NCI-H1694 (cell line): ENCODE results near the gene ZDHHC19.
"Not testable (repeated sequence)": the region's sequence is repeated elsewhere in the genome, so short reads cannot be mapped to it uniquely, and the experiment has no call there.

Experiments
- DNase-seq: peaks from one replicate; lab custom pipeline; 2025; lab: John Stamatoyannopoulos, UW

ZDHHC19 gene

DNA sequence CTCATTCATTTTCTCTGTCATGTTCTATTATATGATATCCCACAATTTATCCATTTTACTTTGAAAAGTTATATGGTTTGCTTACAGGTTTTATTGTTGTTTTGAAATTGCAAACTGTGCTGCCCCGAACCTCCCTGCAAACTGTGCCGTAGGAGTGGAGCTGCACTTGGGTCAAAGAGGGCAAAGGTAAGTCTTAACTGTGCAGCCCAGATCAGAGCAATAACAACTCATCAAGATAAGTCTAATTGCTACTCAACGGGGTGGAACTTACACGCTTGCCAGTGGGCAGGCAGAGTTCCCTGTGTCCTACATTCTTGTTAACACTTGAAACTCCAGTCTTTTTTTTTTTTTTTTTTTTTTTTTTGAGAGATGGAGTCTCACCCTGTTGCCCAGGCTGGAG, 33.2 kb downstream of the ZDHHC19 start:
- no peak for DNase-seq

GRCh38 chr3:196177567-196177966, 33.6 kb downstream of the ZDHHC19 start:
- no peak for DNase-seq

- no peak for DNase-seq
Measured at GRCh38 chr3:196175722-196176121, 35.5 kb downstream of the ZDHHC19 start.

- no peak for DNase-seq
Measured at GRCh38 chr3:196175116-196175625, 36.0 kb downstream of the ZDHHC19 start.

GRCh38 chr3:196174652-196175051, 36.5 kb downstream of the ZDHHC19 start:
- DNase-seq = no peak

GRCh38 chr3:196170296-196170695, 40.9 kb downstream of the ZDHHC19 start:
- DNase-seq = not testable (repeated sequence)

- no peak for DNase-seq
Measured at GRCh38 chr3:196169836-196170240, 41.4 kb downstream of the ZDHHC19 start.

DNA sequence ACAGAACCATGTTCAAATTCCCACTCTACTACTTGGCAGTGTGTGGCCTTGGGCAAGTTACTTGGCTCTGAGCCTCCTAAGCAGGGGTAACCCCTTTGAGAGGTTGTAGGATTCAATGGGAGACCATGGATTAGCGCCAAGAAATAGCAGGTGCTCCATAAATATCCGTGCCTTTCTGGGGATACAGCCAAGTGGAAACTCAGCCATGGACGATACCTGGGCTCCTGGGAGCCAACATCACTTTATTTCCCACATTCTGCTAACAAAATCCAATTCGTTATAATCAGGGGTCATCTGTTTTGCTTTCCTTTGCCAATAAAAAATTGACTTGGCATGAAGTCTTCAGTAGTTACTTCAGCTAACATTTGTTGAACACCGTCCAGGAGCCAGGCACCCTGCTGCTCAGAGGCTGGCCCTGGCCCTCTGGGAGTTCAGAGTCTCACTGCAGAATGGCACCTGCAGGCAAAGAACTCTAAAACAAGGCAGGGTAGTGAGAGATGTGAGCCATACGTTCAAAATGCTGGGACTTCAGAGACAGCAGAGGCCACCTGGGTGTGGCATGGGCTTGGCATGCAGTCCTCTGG, 42.3 kb downstream of the ZDHHC19 start:
- peak; percentile 49 for DNase-seq

DNA sequence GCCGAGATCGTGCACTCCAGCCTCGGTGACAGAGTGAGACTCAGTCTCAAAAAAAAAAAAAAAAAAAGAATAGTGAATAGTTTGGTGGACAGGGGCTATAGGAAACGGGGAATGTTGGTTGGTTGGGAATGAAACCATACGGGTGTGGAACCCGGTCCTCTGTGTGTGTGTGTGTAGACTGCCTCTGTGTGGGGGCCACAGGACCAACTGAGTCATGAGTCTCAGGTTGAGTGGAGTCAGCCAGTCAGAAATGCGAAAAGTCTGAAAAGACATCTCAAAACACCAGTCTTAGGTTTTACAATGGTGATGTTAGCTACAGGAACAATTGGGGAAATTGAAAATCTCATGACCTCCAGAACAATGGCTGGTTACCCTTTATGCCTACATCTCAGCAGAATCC, 44.5 kb downstream of the ZDHHC19 start:
- DNase-seq = no peak

- no peak for DNase-seq
Measured at GRCh38 chr3:196165850-196166249, 45.4 kb downstream of the ZDHHC19 start.

- not testable (repeated sequence) for DNase-seq
Measured at GRCh38 chr3:196165006-196165575, 46.1 kb downstream of the ZDHHC19 start.

DNA sequence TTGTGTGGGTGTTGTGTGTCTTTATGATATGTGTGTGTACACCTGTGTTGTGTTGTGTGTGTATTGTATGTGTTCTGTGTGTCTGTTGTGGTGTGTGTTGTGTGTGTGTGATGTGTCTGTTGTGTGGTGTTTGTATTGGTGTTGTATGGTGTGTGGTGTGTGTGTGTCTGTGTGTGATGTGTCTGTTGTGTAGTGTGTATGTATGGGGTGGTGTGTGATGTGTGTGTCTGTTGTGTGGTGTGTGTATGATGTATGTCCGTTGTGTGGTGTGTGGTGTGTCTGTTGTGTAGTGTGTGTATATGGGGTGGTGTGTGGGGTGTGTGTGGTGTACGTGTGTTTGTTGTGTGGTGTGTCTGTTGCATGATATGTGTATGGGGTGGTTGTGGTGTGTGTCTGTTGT, 46.6 kb downstream of the ZDHHC19 start:
- no peak for DNase-seq

DNA sequence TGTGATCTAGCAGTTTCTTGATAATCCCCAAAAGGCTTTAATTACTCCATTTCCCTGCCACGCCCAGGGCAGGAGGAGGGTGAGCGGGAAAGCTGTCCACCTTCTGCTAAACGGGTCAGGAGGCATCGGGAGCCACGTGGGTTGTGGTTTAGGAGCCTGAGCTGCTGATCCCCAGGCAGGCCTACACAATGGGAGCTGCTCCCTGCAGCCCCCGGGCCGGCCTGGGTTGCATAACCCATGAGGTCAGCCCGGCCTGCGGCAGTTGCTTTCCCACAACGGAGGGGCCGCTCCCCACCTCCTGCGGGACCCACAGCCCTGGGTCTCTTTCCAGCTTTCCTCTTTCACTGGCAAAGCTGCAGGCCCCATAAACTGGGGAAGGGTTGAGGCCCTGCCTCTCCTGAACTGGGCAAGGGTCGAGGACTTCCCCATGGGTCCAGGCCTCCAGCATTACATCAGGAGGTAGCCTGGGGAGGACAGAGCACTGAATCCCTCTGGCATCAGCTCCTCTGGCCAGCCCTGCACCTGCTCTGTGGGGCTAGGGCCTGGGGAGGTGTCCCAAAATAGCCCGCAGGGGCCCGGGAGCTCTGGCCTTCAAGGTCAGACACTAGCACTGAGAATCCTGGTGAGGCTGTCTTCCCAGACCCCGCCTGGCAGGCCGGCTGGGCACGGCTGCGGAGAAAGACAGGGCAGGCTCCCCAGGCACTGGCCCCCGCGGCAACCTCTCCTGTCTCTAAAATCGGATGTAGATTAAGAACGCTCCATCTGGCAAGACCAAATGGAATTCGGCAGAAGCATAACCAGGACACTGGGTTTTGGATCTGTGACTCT, 47.3 kb downstream of the ZDHHC19 start:
- no peak for DNase-seq

DNA sequence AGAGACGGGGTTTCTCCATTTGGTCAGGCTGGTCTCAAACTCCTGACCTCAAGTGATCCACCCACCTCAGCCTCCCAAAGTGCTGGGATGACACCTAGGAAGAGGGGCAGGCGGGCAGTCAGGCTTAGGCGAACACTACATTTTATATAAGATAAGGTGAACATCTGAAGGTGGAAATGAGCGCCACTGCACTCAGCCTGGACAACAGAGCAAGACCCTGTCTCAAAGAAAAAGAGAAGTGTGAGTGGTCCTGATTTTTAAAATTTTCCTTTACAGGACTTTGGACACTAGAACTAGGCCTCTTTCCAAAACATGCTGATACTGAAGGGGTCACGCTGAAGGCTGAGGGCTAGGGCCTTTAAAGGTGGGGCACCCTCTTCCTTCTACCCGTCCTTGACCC, 48.0 kb downstream of the ZDHHC19 start:
- no peak for DNase-seq

DNA sequence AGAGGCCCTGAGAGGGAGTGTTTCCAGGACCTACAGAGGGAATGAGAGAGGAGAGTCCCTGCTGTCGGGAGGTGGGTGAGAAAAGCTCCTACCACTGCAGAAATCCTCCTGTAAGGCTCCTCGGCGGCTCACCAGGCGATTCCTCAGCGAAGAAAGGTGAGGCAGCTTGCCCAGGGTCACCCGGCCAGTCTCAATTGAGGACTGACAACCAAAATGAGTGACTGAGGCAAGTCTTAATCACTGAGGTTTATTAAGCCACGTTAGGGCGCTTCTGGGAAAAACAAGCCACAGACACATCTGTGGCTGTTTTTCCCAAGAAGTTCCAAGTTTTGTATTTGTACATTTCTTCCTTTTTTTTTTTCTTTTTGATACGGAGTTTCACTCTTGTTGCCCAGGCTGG, 48.5 kb downstream of the ZDHHC19 start:
- no peak for DNase-seq

DNA sequence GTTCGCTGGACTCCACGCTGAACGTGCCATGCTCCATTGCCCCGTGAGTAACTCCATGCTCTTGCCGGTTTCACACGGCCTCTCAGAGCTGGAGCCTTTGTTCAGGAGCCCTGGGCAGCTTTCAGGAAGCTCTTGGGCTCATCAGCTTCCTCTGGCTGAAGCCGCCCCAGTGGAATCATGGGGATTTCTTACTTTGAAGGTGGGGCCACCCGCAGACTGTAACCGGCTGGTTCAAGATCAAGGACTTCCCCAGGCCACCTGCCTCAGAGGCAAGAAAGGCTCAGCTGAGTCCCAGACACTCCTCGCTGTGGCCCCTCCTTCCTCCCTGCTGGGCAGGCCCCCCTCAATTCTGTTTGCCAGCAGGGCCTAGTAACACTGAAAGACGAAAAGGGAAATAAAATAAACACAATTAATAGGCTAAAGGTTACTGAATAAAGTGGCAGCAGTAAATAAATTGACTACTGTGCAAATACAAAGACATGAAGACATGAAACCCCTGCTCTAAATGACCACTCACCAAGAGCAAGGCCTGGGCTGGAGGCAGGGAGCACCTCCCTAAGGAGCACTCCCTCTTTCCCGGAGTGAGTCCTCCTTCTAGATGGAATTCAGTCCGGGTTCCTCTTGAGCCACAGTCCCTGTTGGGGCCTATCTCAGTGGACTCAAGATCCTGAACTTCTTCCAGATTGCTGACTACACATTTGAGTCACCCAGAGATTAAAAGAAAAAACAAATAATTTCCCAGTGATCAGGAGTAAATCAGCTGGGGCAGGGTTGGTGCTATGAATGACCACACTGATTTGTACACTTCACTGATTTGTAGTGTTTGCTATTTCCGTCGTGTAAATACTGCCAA, 51.0 kb downstream of the ZDHHC19 start:
- no peak for DNase-seq

DNA sequence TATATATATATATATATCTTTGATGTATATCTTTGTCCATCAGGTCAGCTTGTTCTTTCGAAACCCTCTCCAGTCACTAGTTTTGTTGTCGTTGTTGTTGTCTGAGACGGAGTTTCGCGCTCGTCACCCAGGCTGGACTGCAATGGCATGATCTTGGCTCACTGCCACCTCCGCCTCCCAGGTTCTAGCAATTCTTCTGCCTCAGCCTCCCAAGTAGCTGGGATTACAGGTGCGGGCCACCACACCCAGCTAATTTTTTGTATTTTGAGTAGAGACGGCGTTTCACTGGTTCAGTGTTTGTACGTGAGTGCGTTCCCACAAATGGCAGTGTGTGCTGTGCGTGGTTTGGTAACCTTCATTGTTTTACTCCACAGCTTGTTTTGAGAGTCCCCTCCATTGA, 51.7 kb downstream of the ZDHHC19 start:
- no peak for DNase-seq

DNA sequence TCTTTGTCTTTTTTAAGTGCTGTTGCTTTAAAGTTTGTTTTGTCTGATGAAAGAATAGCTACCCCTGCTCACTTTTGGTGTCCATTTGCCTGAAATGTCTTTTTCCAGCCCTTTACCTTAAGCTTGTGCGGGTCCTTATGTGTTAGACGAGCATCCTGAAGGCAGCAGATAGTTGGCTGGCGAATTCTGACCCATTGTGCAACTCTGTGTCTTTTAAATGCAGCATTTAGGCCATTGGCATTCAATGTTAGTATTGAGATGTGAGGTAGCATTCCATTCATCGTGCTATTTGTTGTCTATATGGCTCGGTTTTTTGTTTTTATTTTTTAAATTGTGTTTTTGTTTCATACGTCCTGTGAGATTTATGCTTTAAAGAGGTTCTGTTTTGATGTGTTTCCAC, 55.0 kb downstream of the ZDHHC19 start:
- no peak for DNase-seq

DNA sequence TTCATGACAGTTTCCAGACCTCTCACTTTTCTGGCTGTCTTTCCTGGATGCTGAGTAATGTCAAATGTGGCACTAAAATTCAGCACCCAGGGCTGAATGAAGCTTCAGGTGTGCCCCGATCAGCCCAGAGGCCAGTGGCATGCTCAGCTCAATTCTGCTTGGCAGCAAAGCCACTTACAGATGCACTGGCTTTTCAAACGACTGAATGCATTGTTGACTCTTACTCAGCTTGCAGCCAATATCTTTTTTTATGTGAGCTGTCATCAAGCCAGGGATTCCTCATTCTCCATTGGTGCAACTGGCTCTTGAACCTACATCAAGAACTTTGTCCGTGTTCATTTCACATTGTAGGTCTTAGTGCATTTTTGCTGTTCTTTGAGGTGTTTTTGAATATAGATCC, 60.7 kb downstream of the ZDHHC19 start:
- DNase-seq = no peak

DNA sequence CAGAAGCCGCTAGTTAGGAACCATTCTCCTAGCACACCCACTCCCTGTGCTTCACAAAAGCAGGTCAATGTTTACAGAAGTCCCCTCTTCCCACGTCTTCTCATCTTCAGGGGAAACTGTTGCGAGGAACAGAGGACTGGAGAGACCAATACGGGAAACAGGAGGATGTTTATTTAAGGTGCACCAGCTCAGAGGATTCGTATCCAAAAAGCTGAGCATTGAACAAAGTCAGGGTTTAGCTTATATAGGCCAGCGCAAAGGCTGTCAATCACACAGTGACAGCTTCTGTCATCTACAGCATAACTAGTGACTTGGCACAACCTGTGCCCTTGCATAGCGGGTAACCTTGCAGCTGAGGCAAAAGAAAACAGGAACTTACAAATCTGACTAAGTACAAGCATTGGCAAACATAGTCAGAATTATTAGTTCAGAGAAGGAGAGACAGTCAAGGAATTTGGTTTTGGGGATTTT, 61.3 kb downstream of the ZDHHC19 start:
- no peak for DNase-seq

- no peak for DNase-seq
Measured at GRCh38 chr3:196149375-196149774, 61.8 kb downstream of the ZDHHC19 start.
